ENCODE measurements around the gene TOB1.

DNA sequence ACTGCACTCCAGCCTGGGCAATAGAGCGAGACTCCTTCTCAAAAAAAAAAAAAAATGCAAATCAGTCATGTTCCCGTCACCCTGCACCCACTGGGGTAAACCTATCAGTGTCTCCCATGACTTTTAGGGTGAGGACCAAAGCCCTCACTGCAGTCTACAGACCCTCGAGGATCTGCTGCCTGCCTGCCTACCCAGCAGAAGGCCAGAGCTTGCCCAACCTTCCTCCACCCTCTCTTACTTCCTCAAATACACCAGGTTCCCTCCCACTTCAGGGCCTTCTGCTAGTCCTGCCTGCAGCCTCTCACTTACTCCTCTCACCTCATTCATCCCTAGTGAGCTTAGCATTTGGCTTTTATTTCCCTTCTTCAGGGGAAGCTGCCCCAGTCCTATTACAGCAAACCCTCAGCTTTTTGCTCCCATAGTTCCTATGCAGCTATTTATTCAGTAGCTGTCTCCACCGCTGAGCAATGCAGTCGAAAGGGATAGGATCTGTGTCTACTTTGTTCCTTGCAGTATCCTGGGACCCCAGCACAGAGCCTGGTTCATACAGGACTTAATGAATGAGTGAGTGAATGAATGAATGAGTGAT is 17.8 kb upstream of the TOB1 start:
- TF ChIP-seq, protein P1, sequence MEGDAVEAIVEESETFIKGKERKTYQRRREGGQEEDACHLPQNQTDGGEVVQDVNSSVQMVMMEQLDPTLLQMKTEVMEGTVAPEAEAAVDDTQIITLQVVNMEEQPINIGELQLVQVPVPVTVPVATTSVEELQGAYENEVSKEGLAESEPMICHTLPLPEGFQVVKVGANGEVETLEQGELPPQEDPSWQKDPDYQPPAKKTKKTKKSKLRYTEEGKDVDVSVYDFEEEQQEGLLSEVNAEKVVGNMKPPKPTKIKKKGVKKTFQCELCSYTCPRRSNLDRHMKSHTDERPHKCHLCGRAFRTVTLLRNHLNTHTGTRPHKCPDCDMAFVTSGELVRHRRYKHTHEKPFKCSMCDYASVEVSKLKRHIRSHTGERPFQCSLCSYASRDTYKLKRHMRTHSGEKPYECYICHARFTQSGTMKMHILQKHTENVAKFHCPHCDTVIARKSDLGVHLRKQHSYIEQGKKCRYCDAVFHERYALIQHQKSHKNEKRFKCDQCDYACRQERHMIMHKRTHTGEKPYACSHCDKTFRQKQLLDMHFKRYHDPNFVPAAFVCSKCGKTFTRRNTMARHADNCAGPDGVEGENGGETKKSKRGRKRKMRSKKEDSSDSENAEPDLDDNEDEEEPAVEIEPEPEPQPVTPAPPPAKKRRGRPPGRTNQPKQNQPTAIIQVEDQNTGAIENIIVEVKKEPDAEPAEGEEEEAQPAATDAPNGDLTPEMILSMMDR (IDR thresholded peaks at IDR 0.05; ENCODE audit: borderline replicate concordance, extremely low read depth, low read length, poor library complexity, severe bottlenecking) = no peak
- no peak for TF ChIP-seq EZH2 (IDR thresholded peaks at IDR 0.05; ENCODE audit: borderline replicate concordance, low read depth, low read length, severe bottlenecking)
